Left ventricle myocardium superior (tissue), 1 donor: ENCODE results near the gene FANCC. TPM values are rescaled to one million over a fixed set of nuclear protein-coding genes. Genes with fewer than 3 reads are reported as not detected.
"Not testable (repeated sequence)": the region's sequence is repeated elsewhere in the genome, so short reads cannot be mapped to it uniquely, and the experiment has no call there.

Experiments
- ATAC-seq: fragments of 200-7000 bp; cut with Tn5 transposase; one replicate; pipeline ENCODE4 v1.9.1; 2020; ENCODE audit warnings: mild to moderate bottlenecking, moderate library complexity
- DNase-seq: peaks from one replicate; pipeline ENCODE4 v3.0.0-alpha.2; 2020
- intact Hi-C: fragments of 100-400 bp; cut with micrococcal nuclease; formaldehyde crosslinking; loops from one replicate; pipeline ENCODE4 v1.11.0; 2022
- total RNA-seq: library from RNA; stranded (reverse); fragmentation: NEBNext Ultra II Directional; extraction: Animal tissue kit (Norgen Biotek cat#: 25700); gene quantifications from one replicate; pipeline ENCODE4 v1.2.1, GENCODE V29; 2021
- donor health status: DM: no; HTN: yes; CAD: no; lungs with severe emphysema.

The FANCC gene
- total RNA-seq, 1 donor from 2014 or later = 5.9 TPM

- ATAC-seq, intact Hi-C loops, DNase-seq: not testable (repeated sequence)
Measured at GRCh38 chr9:95293296-95293695, 24.2 kb downstream of the FANCC start.

GRCh38 chr9:95292226-95292625, 25.3 kb downstream of the FANCC start:
- ATAC-seq (no peak), DNase-seq (no peak)
- intact Hi-C loops = no loop called here

GRCh38 chr9:95286151-95286550, 31.4 kb downstream of the FANCC start:
- intact Hi-C loops = no loop called here
- ATAC-seq (no peak), DNase-seq (no peak)

- intact Hi-C loops = no loop called here
- DNase-seq = no peak
- no peak for ATAC-seq
Measured at GRCh38 chr9:95285307-95285706, 32.2 kb downstream of the FANCC start.

- DNase-seq = no peak
- intact Hi-C loops = no loop called here
- ATAC-seq = no peak
Measured at GRCh38 chr9:95284162-95285080, 33.1 kb downstream of the FANCC start.

- DNase-seq (no peak), ATAC-seq (no peak)
- intact Hi-C loops = no loop called here
Measured at GRCh38 chr9:95283673-95284072, 33.8 kb downstream of the FANCC start.

GRCh38 chr9:95282332-95282731, 35.2 kb downstream of the FANCC start:
- ATAC-seq (no peak), DNase-seq (no peak)
- intact Hi-C loops = no loop called here

GRCh38 chr9:95280745-95281144, 36.8 kb downstream of the FANCC start:
- ATAC-seq = no peak
- intact Hi-C loops = no loop called here

GRCh38 chr9:95277509-95277908, 40.0 kb downstream of the FANCC start:
- ATAC-seq (no peak), DNase-seq (no peak)
- intact Hi-C loops = no loop called here

More at GRCh38 chr9:95280745-95281144, 36.8 kb downstream of the FANCC start:
- no peak for DNase-seq

- intact Hi-C loops = no loop called here
- ATAC-seq (no peak), DNase-seq (no peak)
Measured at GRCh38 chr9:95276395-95276954, 41.0 kb downstream of the FANCC start.

GRCh38 chr9:95274160-95274559, 43.3 kb downstream of the FANCC start:
- ATAC-seq, DNase-seq, intact Hi-C loops: not testable (repeated sequence)

GRCh38 chr9:95273369-95274022, 44.0 kb downstream of the FANCC start:
- DNase-seq = no peak
- intact Hi-C loops = no loop called here
- ATAC-seq = no peak

- DNase-seq (no peak), ATAC-seq (no peak)
- intact Hi-C loops = no loop called here
Measured at GRCh38 chr9:95272830-95273229, 44.7 kb downstream of the FANCC start.

GRCh38 chr9:95270790-95271189, 46.7 kb downstream of the FANCC start:
- intact Hi-C loops = no loop called here
- ATAC-seq = no peak

GRCh38 chr9:95269803-95270773, 47.4 kb downstream of the FANCC start:
- intact Hi-C loops, ATAC-seq, DNase-seq: not testable (repeated sequence)

More at GRCh38 chr9:95270790-95271189, 46.7 kb downstream of the FANCC start:
- DNase-seq = no peak

GRCh38 chr9:95268681-95269080, 48.8 kb downstream of the FANCC start:
- DNase-seq = no peak
- peak; percentile 74 for ATAC-seq
- intact Hi-C loops = no loop called here

GRCh38 chr9:95266649-95267048, 50.9 kb downstream of the FANCC start:
- DNase-seq (no peak), ATAC-seq (no peak)
- intact Hi-C loops = no loop called here

- DNase-seq (no peak), ATAC-seq (no peak)
- intact Hi-C loops = no loop called here
Measured at GRCh38 chr9:95265960-95266359, 51.5 kb downstream of the FANCC start.
